ENCODE data around the gene PAK3.

Gene PAK3

GRCh38 chrX:111095974-111096895, at the start of gene PAK3:
PAK3 (plus strand) TSS chrX:111096191; CDS start chrX:111123104, 26,913 bp downstream.
- peak; percentile 58 for DNase-seq

DNA sequence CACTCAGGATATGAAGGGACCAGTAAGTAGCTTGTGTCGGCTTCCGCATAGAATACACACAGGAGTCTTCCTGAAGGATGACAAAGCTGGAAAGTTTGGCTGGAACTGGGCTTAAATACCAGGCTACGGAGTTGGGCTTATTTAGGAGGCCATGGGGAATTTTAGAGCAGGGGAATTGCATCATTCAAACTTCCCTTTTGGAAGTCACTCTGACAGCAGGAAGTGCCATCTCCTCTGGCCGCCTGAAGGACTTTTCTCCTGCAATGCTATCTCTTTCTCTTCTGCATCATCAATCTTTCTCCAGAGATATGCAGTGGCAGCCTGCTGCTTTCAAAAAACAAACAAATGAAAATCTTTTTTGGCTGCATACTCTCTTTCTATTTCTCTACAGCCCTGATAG, 48.4 kb upstream of the PAK3 start:
- DNase-seq = no peak

- no peak for DNase-seq
These were observed 43.5 kb upstream of the PAK3 start for GRCh38 chrX:111052478-111052877.

GRCh38 chrX:111071542-111072277, 24.3 kb upstream of the PAK3 start:
- DNase-seq = no peak

GRCh38 chrX:111083081-111083480, 12.9 kb upstream of the PAK3 start:
- no peak for DNase-seq

DNA sequence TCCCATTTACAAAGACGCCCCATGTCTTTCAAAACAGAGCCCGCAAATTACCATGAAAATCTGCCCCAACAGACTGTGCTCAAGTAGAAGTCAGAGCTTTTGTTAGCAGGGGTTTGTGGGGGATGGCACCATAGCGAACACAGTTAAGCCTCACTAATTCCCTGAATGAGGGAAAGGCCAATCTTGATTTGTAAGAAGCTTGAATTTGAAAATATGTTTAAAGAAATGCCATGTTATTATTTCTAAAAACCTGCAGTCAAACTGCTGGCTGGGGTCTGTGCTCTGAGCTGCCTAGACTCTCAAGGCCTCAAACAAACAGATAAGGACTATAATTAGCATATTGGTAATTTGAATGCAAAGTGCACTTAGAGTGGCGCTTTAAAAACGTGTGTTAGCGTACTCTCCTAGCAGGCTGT, 9.4 kb upstream of the PAK3 start:
- DNase-seq = no peak

DNA sequence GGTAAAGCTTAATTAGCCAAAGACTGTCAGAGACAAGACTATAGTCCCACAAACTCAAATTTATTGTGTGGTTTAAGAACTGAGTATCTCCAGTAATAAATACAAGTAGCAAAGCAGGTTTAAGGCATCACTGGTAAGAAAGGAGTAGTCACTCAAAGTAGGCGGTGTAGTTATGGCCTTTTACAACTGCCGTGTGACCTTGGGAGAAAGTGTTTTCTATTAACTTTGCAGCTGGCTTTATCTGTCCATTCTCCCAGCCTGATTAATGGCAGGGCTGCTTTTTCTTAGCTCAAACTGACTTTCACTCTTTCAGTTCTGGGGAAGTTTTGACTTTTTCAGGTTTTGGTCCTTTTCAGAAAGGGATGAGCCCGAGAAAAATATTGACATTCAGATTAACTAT, 7.4 kb upstream of the PAK3 start:
- no peak for DNase-seq

DNA sequence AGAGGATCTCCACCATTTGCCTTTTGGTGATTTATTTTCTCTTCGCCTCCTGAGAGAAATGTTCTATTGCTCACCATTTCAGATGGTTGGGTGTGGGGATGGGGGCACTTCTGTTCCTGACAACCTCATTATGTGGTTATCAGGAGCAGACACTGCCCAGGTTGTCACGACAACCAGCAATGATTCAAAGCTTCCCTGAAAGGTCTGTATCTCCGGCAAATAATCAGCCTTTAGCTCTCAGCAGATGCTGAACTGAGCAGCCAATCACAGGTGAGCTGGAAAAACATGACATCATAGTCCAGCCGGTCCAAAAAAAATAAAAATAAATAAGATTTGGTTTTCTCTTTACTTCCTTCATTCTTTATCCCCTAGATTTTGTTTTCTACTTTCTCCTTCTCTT, 5.5 kb upstream of the PAK3 start:
- no peak for DNase-seq

GRCh38 chrX:111098874-111099273, 2.9 kb downstream of the PAK3 start:
- peak; percentile 40 for DNase-seq

- peak; percentile 35 for DNase-seq
These were observed 4.2 kb downstream of the PAK3 start for GRCh38 chrX:111100191-111100590.

GRCh38 chrX:111101580-111101979, 5.6 kb downstream of the PAK3 start:
- no peak for DNase-seq

- peak; percentile 70 for DNase-seq
These were observed 6.6 kb downstream of the PAK3 start for GRCh38 chrX:111102636-111103035.

- DNase-seq = no peak
These were observed 7.3 kb downstream of the PAK3 start for GRCh38 chrX:111103246-111103645.

- no peak for DNase-seq
These were observed 14.2 kb downstream of the PAK3 start for GRCh38 chrX:111110098-111110775.

DNA sequence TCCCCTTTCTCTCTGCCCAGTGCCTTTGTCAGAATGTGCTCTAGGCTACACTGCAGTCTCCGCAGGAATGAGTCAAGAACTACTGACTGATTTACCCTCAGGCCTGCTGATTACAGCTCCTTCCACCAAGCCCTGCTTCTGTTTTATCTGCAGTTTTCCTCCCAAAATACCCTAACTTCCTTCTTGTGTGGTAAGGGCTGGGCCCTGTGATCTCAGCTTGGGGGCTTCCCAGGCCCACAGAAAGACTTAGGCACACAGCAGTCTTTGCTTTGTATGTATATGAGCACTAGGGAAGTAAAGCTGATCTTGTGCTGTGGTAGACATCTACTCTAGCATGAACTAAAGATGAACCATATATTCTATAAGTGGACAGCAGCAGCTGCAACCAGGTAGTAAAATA, 18.8 kb downstream of the PAK3 start:
- DNase-seq = no peak

DNA sequence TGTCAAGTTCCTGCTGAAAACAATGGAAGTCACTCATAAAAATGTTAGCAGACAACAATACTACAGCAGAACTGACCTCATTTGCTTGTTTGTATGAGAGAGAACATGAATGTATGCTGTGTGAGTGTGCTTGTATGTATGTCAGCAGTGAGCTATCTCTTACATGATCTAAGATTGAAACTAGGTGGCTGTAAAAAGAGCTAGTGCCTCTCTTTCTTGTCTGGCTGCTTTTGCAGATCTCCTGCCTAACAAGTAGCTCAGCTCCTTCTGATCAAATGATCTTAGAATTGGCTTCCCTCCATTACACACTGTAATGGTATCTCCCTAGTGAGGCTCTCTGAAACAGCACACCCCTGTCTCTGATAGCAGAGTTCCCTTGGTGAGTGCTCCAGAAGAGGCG, 20.7 kb downstream of the PAK3 start:
- no peak for DNase-seq

DNA sequence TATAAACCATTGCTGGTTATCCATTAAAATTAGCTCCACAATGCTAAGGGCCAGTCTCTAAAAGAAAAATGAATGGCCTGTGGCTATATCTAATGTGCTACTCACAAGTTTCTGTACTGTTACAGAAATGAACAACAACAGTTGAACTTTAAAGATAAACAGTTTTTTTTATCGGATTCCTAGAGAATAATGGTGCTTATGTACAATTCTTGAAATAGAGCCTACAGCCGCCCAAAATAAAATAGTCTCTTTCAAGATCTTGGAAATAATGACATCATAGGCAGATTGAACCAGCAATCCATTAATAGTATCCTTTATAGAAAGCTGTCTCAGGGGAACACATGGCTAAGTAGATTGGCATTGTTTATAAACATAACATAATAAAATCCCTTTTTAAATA, 23.4 kb downstream of the PAK3 start:
- no peak for DNase-seq

DNA sequence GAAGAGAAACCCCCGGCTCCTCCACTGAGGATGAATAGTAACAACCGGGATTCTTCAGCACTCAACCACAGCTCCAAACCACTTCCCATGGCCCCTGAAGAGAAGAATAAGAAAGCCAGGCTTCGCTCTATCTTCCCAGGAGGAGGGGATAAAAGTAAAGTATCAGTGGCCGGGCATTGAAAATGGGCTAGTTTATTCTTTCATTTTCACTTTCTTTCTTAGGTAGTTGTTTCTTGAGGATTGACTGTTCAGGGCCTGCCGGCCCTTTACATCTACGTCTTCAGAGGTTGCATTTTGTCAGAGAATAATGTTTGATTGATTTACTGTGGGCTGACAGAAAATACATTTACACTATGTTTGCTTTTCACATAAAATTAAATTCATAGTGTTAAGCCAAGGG, 27.1 kb downstream of the PAK3 start:
- DNase-seq = no peak

- DNase-seq = no peak
These were observed 27.7 kb downstream of the PAK3 start for GRCh38 chrX:111123606-111124179.

DNA sequence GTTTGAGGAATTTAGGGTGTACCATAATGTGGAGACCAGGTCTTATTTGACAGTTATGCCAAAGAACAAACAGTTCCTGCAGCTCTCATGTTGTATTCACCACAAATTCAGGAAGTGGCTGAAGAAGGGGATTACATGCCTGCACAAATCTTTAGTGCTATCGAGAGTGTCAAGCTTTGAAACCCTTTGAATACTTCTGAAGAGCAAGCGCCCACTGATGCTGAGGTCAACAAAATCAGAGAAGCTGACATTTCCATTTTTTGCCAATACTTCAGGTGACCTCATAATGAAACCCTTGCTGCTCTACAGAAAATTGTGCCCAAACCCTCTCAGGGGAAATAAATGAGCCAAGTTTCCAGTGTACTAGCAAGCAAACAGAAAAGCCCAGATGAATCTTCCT, 28.4 kb downstream of the PAK3 start:
- no peak for DNase-seq

- no peak for DNase-seq
These were observed 31.0 kb downstream of the PAK3 start for GRCh38 chrX:111127038-111127437.

DNA sequence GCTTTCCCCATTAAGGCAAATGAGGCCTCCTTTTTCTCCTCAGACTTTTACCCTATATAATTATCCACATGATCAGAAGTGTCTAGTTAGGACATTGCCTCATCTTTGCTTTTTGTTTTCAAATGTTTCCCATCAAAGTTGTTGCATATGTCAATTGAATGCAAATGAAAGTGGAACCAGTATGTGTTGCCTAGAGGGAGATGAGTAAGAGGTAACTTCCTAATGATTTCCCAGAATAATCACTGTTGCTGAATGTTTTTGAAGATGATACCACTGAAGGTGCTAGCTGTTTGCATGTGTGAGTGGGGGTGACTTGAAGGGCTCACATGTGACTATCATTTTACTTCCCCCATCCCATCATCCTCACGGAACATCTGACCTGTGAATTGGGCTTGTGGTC, 33.9 kb downstream of the PAK3 start:
- DNase-seq = no peak

- DNase-seq = no peak
These were observed 35.6 kb downstream of the PAK3 start for GRCh38 chrX:111131572-111131971.
